ENCODE data around the gene REV3L. TPM values are rescaled to one million over a fixed set of nuclear protein-coding genes. Genes with fewer than 3 reads are reported as not detected.

The REV3L gene
- total RNA-seq, 1 donor from 2014 or later = 37.5 TPM

GRCh38 chr6:111471958-111472357 lies 11.1 kb downstream of the REV3L start:
- Histone ChIP-seq H3K36me3 (peaks cover 3% of the 10 kb centered on the region), H3K4me3 (no peak overlapping the region), H3K4me1 (peaks cover 42% of the 10 kb centered on the region), H3K9me3 (no peaks in the 10 kb centered on the region), H3K27me3 (no peaks in the 10 kb centered on the region), H3K27ac (no peak overlapping the region)
- ATAC-seq = no peak
- intact Hi-C loops (cut with DNase I) = no loop called here
- no peak for DNase-seq
- TF ChIP-seq CTCF (IDR thresholded peaks at IDR 0.05) = no peak

GRCh38 chr6:111471533-111471932 lies 11.5 kb downstream of the REV3L start:
- DNase-seq = no peak
- Histone ChIP-seq H3K9me3 (no peaks in the 10 kb centered on the region), H3K27me3 (no peaks in the 10 kb centered on the region), H3K36me3 (peaks cover 3% of the 10 kb centered on the region), H3K4me1 (peaks cover 39% of the 10 kb centered on the region), H3K27ac (no peak overlapping the region), H3K4me3 (no peak overlapping the region)
- TF ChIP-seq CTCF (IDR thresholded peaks at IDR 0.05) = no peak
- intact Hi-C loops (cut with DNase I) = no loop called here
- ATAC-seq = no peak

GRCh38 chr6:111470991-111471390 lies 12.0 kb downstream of the REV3L start:
- peaks cover 39% of the 10 kb centered on the region for H3K4me1 ChIP-seq
- TF ChIP-seq CTCF (IDR thresholded peaks at IDR 0.05) = no peak
- H3K27ac ChIP-seq = no peak overlapping the region
- DNase-seq (no peak), ATAC-seq (no peak)
- peaks cover 3% of the 10 kb centered on the region for H3K36me3 ChIP-seq
- no peaks in the 10 kb centered on the region for H3K27me3 ChIP-seq
- intact Hi-C loops (cut with DNase I) = no loop called here
- H3K4me3 ChIP-seq = no peak overlapping the region
- no peaks in the 10 kb centered on the region for H3K9me3 ChIP-seq

- Histone ChIP-seq H3K27ac (no peak overlapping the region), H3K9me3 (no peaks in the 10 kb centered on the region), H3K36me3 (peaks cover 3% of the 10 kb centered on the region), H3K4me3 (no peak overlapping the region), H3K27me3 (no peaks in the 10 kb centered on the region), H3K4me1 (peaks cover 29% of the 10 kb centered on the region)
- intact Hi-C loops (cut with DNase I) = no loop called here
- no peak for DNase-seq
- no peak for TF ChIP-seq CTCF (IDR thresholded peaks at IDR 0.05)
- ATAC-seq = no peak
These were observed 13.5 kb downstream of the REV3L start for GRCh38 chr6:111469543-111469942.

GRCh38 chr6:111468329-111469012 lies 14.5 kb downstream of the REV3L start:
- H3K27me3 ChIP-seq = no peaks in the 10 kb centered on the region
- DNase-seq = no peak
- H3K27ac ChIP-seq = peak overlapping the region; percentile 37
- H3K9me3 ChIP-seq = no peaks in the 10 kb centered on the region
- no peak overlapping the region for H3K4me3 ChIP-seq
- H3K36me3 ChIP-seq = peaks cover 3% of the 10 kb centered on the region
- TF ChIP-seq CTCF (IDR thresholded peaks at IDR 0.05) = no peak
- intact Hi-C loops (cut with DNase I) = no loop called here
- H3K4me1 ChIP-seq = peaks cover 24% of the 10 kb centered on the region
- no peak for ATAC-seq

- H3K4me3 ChIP-seq = no peak overlapping the region
- no peaks in the 10 kb centered on the region for H3K27me3 ChIP-seq
- intact Hi-C loops (cut with DNase I) = no loop called here
- no peaks in the 10 kb centered on the region for H3K9me3 ChIP-seq
- peaks cover 26% of the 10 kb centered on the region for H3K4me1 ChIP-seq
- DNase-seq (no peak), ATAC-seq (no peak)
- H3K36me3 ChIP-seq = peaks cover 6% of the 10 kb centered on the region
- no peak overlapping the region for H3K27ac ChIP-seq
- TF ChIP-seq CTCF (IDR thresholded peaks at IDR 0.05) = no peak
These were observed 18.8 kb downstream of the REV3L start for GRCh38 chr6:111464184-111464583.

All from upper lobe of right lung (tissue), 1 donor.